Loucy (cell line): ENCODE results near the gene CCDC194.

Experiments
- CTCF ChIP-seq: fragments of 200-600 bp; sonication (generic); conservative IDR thresholded peaks from 2 replicates; pipeline ENCODE4 v1.5.1; 2014; ENCODE audit warnings: mild to moderate bottlenecking, antibody characterized with exemption, low read length
- EZH2phosphoT487 ChIP-seq: fragments of 200-600 bp; IDR thresholded peaks from 2 replicates; pipeline ENCODE4 v1.6.1; 2018; ENCODE audit warnings: antibody characterized with exemption, mild to moderate bottlenecking, moderate library complexity, borderline replicate concordance

DNA sequence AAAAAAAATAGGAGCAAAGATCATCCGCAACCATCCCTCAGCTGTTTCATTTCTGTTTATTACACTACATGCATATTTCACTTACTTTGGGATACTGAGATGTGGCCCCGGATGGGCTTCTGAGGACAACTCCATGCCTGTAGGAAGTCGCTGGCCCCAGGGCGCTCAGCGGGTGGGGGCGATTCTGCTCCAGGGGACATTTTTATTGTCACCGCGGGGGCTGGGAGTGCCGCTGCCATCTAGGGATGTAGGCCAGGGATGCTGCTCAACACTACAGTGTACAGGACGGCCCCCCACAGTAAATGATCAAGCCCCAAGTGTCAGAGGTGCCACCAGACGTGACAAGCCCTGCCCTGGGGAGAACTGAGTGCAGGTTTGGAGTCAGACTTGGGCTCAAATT, 17.8 kb upstream of the CCDC194 start:
- TF ChIP-seq CTCF (no peak), EZH2phosphoT487 (no peak)
